RWPE2 (cell line): Measurements from ENCODE around the gene CTAGE9.
"Not testable (repeated sequence)": the region's sequence is repeated elsewhere in the genome, so short reads cannot be mapped to it uniquely, and the experiment has no call there.

Experiments used
- ATAC-seq: fragments of 200-7000 bp; cut with Tn5 transposase; 3 replicates; pipeline ENCODE4 v1.9.1; 2021; ENCODE audit warnings: low read depth
- DNase-seq: peaks from one replicate; pipeline ENCODE4 v3.0.0-alpha.2; 2020; ENCODE audit warnings: low spot score
- H3K27ac ChIP-seq: fragments of 450-650 bp; 2 replicates; pipeline ENCODE4 v1.5.1; 2017; ENCODE audit warnings: mild to moderate bottlenecking; ENCODE audit not compliant: poor library complexity, severe bottlenecking
- H3K27me3 ChIP-seq: fragments of 250-450 bp; sonication (Bioruptor Pico); 2 replicates; pipeline ENCODE4 v1.5.1; 2021; ENCODE audit warnings: mild to moderate bottlenecking, moderate library complexity; ENCODE audit not compliant: insufficient read depth, poor library complexity, severe bottlenecking
- H3K36me3 ChIP-seq: fragments of 250-450 bp; sonication (Bioruptor Pico); 2 replicates; pipeline ENCODE4 v1.5.1; 2020; ENCODE audit warnings: low read depth, mild to moderate bottlenecking, moderate library complexity
- H3K4me1 ChIP-seq: fragments of 250-450 bp; sonication (Bioruptor Pico); 2 replicates; pipeline ENCODE4 v1.5.1; 2021; ENCODE audit warnings: mild to moderate bottlenecking, moderate library complexity; ENCODE audit not compliant: insufficient read depth, poor library complexity, severe bottlenecking
- H3K4me3 ChIP-seq: fragments of 250-450 bp; sonication (Bioruptor Pico); 2 replicates; pipeline ENCODE4 v1.5.1; 2021; ENCODE audit warnings: mild to moderate bottlenecking, moderate library complexity; ENCODE audit not compliant: severe bottlenecking
- H3K9me3 ChIP-seq: fragments of 250-450 bp; sonication (Bioruptor Pico); 2 replicates; pipeline ENCODE4 v1.5.1; 2021; ENCODE audit warnings: mild to moderate bottlenecking, moderate library complexity; ENCODE audit not compliant: severe bottlenecking
- TF ChIP-seq, protein P1 (sequence below): fragments of 450-650 bp; IDR thresholded peaks from one replicate; pipeline ENCODE4 v1.5.1; 2017; ENCODE audit warnings: mild to moderate bottlenecking, moderate library complexity; ENCODE audit not compliant: poor library complexity, severe bottlenecking

The CTAGE9 gene, protein sequence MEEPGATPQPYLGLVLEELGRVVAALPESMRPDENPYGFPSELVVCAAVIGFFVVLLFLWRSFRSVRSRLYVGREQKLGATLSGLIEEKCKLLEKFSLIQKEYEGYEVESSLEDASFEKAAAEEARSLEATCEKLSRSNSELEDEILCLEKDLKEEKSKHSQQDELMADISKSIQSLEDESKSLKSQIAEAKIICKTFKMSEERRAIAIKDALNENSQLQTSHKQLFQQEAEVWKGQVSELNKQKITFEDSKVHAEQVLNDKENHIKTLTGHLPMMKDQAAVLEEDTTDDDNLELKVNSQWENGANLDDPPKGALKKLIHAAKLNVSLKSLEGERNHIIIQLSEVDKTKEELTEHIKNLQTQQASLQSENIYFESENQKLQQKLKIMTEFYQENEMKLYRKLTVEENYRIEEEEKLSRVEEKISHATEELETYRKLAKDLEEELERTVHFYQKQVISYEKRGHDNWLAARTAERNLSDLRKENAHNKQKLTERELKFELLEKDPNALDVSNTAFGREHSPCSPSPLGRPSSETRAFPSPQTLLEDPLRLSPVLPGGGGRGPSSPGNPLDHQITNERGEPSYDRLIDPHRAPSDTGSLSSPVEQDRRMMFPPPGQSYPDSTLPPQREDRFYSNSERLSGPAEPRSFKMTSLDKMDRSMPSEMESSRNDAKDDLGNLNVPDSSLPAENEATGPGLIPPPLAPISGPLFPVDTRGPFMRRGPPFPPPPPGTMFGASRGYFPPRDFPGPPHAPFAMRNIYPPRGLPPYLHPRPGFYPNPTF

DNA sequence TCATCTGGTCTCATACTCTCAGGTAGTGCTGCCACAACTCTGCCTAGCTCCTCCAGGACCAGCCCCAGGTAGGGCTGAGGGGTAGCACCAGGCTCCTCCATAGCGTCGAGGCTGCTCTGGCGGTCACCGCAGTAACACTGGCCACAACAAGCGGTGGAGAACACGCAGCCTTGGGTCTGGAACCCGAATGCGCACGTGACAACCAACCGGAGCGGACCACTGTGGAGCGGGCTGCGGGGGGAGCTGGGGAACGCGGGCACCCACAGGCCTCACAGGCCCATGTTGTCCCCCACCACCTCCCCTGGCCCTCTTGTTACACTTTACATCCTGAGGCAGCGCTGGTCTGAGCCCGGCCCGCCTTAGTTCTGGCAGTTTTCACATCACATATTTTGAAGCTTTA lies at the start of gene CTAGE9:
CTAGE9 (minus strand) TSS at position 101 of the 400 bp plus-strand sequence; CDS start at position 101, 0 bp downstream.
- not testable (repeated sequence) for ATAC-seq, H3K27ac ChIP-seq, H3K9me3 ChIP-seq, H3K27me3 ChIP-seq, H3K4me3 ChIP-seq, H3K36me3 ChIP-seq, H3K4me1 ChIP-seq, DNase-seq

DNA sequence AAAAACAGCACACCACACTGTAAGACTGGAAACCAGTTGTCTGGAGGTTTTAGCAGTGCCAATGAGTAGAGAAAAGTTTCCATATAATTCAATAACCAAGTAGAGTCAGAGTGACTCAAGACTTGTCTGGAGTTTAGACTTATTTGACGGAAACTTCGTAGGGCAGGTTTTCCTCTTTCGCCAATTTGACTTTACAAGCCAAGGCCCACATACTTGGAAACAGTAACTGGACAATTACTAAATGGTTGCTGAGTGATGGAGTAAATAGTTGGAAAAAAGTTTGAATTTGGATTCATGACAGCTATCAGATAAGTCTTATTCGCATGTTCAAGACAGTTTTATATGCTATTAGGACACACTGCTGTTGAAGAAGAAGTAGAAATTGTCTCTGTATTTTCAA lies 48.1 kb upstream of the CTAGE9 start:
- no peaks in the 10 kb centered on the region for H3K36me3 ChIP-seq
- no peaks in the 10 kb centered on the region for H3K9me3 ChIP-seq
- no peak overlapping the region for H3K27ac ChIP-seq
- H3K27me3 ChIP-seq, result no peaks in the 10 kb centered on the region
- H3K4me3 ChIP-seq, result no peak overlapping the region
- no peak for ATAC-seq
- no peak for DNase-seq
- H3K4me1 ChIP-seq, result no peaks in the 10 kb centered on the region
- TF ChIP-seq, protein P1, sequence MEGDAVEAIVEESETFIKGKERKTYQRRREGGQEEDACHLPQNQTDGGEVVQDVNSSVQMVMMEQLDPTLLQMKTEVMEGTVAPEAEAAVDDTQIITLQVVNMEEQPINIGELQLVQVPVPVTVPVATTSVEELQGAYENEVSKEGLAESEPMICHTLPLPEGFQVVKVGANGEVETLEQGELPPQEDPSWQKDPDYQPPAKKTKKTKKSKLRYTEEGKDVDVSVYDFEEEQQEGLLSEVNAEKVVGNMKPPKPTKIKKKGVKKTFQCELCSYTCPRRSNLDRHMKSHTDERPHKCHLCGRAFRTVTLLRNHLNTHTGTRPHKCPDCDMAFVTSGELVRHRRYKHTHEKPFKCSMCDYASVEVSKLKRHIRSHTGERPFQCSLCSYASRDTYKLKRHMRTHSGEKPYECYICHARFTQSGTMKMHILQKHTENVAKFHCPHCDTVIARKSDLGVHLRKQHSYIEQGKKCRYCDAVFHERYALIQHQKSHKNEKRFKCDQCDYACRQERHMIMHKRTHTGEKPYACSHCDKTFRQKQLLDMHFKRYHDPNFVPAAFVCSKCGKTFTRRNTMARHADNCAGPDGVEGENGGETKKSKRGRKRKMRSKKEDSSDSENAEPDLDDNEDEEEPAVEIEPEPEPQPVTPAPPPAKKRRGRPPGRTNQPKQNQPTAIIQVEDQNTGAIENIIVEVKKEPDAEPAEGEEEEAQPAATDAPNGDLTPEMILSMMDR, result no peak

DNA sequence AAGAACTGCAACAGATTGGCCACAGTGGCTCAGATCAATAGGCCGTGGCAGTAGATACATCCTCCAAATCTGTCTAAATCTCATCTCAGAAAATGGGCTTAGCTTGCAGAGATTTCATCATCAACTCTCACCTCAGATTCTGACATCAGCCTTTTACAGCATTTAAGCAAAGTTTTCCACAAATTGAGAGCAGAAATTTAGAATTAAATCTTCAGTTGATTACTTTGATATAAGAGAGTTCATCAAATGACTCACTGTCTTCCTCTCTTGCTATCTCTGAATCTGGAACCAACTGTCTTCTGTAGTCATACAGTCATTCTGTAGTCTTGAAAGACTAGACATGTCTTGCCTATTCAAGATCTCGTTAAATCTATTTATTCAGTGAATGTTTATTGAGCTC lies 45.2 kb upstream of the CTAGE9 start:
- H3K27me3 ChIP-seq, result no peaks in the 10 kb centered on the region
- TF ChIP-seq, protein P1, result no peak
- H3K9me3 ChIP-seq, result no peaks in the 10 kb centered on the region
- no peak for DNase-seq
- no peak overlapping the region for H3K27ac ChIP-seq
- H3K36me3 ChIP-seq, result no peaks in the 10 kb centered on the region
- no peak overlapping the region for H3K4me3 ChIP-seq
- no peaks in the 10 kb centered on the region for H3K4me1 ChIP-seq
- ATAC-seq, result no peak

DNA sequence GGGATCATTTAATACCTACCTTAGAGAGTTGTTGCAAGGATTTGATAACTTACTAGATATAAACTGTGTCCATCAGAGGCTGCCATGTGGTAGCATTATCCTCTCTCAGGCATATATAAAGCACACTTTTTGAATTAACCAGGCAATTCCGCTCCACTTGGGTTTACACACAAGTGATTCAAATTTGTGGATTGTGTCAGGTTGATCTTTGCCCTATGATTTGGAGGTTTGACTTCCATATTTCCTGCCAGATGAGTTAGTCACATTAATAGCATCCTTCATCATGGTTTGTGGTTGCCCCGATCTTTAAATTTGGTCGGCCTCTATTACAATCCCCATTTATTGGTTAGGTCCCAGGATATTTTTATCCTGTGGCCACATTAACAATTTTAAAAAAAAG lies 44.8 kb upstream of the CTAGE9 start:
- Histone ChIP-seq H3K4me1 (no peaks in the 10 kb centered on the region), H3K4me3 (no peak overlapping the region), H3K9me3 (no peaks in the 10 kb centered on the region), H3K27ac (no peak overlapping the region), H3K36me3 (no peaks in the 10 kb centered on the region), H3K27me3 (no peaks in the 10 kb centered on the region)
- TF ChIP-seq, protein P1, result no peak
- DNase-seq, result no peak
- ATAC-seq, result no peak

DNA sequence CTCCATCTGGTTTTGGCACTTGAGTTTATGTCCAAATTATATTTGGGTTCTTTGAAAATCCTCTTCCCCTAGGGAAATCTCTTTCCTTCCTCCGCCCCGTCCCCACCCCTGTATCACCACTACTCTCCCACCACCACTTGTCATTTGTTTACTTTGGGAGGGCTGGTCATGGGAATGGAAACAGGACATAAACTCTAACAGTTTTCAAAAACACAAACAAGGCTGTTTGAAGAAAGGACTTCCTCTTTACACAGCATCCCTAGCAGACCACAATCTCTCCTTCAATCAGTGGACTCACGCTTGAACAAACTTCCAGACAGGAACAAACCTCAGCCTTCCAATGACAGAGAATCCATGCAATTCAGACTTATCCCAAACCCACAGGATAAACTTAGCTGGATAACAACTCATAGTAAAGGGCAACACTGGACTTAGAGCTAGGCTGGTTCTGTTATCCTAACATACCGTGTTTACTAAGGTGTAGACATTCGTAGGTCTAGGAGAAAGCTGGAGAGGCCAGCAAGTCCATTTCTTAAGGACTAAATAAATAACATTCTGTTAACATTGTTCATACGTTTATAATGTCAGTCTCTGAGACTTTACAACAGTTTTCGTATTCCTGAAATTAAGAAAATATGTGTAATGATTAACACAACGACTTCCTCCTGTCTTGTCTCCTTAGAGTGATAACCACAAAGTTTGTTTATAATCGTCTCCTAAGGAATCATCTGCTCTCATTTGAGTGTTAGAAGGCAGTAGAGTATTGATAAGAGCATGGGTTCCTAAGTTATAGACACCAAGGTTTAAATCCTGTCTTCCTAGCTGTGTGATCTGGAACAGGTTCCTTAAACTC lies 44.1 kb upstream of the CTAGE9 start:
- Histone ChIP-seq H3K36me3 (no peaks in the 10 kb centered on the region), H3K27ac (no peak overlapping the region), H3K27me3 (no peaks in the 10 kb centered on the region), H3K9me3 (no peaks in the 10 kb centered on the region), H3K4me3 (no peak overlapping the region), H3K4me1 (no peaks in the 10 kb centered on the region)
- TF ChIP-seq, protein P1, result no peak
- DNase-seq, result no peak
- ATAC-seq, result no peak
